ENCODE data around the gene DENND2A. TPM values are rescaled to one million over a fixed set of nuclear protein-coding genes. Genes with fewer than 3 reads are reported as not detected.

Gene DENND2A
- total RNA-seq, 1 donor from 2014 or later, result 7.2 TPM

Other genes starting within 250 kb of the DENND2A start
- gene SLC37A3, start 242.3 kb downstream of the DENND2A start, total RNA-seq, result 13.2 TPM
- gene RAB19, start 236.8 kb downstream of the DENND2A start, total RNA-seq, result not detected
- gene MKRN1, start 161.3 kb downstream of the DENND2A start, total RNA-seq, result 95.0 TPM
- gene ADCK2, start 32.1 kb upstream of the DENND2A start, total RNA-seq, result 9.3 TPM
- 505 TPM for gene NDUFB2, start 55.9 kb upstream of the DENND2A start, total RNA-seq

All from cardiac septum (tissue), 1 donor.